HG03039 (cell line): ENCODE measurements around the gene DDIAS.
"Not testable (repeated sequence)": the region's sequence is repeated elsewhere in the genome, so short reads cannot be mapped to it uniquely, and the experiment has no call there.

Experiments used
- ATAC-seq: cut with Tn5 transposase; IDR thresholded peaks from one replicate; pipeline ENCODE4 v1.9.1; 2021; ENCODE audit warnings: mild to moderate bottlenecking, moderate library complexity; ENCODE audit not compliant: unreplicated experiment

The DDIAS gene

DNA sequence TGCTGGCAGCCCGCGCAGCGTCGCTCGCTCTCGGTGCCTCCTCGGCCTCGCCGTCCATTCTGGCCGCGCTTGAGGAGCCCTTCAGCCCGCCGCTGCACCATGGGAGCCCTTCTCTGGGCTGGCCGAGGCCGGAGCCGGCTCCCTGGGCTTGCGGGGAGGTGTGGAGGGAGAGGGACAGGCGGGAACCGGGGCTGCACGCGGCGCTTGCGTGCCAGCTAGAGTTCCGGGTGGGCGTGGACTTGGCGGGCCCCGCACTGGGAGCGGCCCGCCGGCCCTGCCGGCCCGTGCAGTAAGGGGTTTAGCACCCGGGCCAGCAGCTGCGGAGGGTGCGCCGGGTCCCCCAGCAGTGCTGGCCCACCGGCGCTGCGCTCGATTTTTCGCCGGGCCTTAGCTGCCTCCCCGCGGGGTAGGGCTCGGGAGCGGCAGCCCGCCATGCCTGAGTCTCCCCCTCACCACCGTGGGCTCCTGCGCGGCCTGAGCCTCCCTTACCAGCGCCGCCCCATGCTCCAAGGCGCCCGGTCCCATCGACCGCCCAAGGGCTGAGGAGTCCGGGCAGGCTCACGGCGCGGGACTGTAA lies 69.1 kb downstream of the DDIAS start:
- ATAC-seq = not testable (repeated sequence)

DNA sequence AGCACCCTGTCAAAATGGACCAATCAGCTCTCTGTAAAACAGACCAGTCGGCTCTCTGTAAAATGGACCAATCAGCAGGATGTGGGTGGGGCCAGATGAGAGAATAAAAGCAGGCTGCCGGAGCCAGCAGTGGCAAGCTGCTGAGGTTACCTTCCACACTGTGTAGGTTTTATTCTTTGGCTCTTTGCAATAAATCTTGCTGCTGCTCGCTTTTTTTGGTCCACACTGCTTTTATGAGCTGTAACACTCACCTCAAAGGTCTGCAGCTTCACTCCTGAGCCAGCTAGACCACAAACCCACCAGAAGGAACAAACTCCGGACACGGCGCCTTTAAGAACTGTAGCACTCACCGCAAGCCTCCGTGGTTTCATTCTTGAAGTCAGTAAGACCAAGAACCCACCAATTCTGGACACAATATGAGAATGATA lies 70.0 kb downstream of the DDIAS start:
- not testable (repeated sequence) for ATAC-seq

DNA sequence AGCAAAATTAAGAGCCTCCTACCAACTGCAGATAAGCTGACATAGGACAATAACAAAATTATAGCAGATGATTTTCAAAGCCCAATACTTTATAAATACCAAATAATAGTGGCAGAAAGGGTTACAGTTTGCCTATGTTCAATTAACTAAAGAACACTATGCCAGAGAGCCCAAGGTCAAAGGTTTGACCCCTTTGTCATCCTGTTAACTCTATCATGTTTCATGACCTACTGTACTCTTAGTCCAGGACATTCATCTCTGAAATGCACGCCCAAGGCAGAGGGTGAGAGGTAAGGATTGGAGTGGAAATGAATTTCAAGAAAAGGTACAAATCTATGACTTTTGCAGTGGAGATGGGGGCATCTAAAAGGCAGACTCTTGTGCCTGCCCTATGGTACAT lies 70.6 kb downstream of the DDIAS start:
- ATAC-seq = no peak

DNA sequence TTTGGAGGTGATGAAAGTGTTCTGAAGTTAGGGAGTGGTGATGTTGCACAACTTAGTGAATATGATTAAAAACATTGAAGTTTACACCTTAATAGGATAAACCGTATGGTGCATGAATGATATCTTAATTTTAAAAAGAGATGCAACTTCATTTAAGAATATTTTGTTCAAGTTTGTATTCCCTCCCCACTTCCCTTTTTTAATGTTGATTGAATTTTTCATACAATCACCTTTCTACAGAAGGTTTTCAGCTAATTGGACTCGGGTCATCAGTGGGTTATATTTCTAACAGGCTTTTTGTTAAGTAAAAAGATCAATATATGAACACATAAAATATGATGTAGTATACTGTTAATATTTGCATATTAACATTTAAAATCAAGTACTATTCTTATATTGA lies 72.6 kb downstream of the DDIAS start:
- ATAC-seq = no peak

DNA sequence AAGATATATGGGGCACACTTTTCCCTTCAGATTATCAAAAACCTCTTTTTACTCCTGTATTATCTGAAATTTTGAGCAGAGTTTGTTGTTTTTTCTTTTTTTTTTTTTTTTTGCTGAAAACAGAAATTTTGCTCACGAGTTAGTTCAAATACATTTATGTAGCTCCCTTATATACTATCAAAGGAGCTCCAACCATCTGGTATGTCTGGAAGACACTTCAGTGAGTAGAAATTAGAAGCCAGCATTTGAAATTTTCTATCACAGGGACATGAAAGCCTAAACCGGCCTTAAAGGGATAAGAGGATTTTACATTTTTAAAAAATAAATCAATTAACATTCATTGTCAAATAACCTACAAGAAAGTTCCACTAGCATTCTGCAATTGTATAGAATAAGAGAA lies 73.3 kb downstream of the DDIAS start:
- ATAC-seq = no peak

DNA sequence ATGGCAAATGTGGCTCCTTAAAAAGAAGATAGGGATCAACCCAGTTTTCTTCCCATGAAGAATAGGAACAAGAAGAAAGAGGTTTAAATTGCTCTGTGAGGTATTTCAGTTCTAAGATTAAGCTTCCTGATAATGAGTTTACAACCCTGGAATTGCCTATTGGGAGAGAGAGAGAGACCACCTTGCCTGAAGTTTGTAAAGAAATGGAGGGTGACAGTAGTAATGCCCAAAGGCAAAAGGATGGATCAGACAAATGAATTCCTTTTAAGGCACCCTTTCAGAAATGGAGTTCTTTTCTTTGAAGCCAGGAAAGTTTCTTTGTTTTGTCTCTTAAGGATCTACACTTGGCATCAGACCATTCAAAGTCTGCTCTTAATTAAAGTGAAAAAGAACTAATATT lies 74.3 kb downstream of the DDIAS start:
- no peak for ATAC-seq

DNA sequence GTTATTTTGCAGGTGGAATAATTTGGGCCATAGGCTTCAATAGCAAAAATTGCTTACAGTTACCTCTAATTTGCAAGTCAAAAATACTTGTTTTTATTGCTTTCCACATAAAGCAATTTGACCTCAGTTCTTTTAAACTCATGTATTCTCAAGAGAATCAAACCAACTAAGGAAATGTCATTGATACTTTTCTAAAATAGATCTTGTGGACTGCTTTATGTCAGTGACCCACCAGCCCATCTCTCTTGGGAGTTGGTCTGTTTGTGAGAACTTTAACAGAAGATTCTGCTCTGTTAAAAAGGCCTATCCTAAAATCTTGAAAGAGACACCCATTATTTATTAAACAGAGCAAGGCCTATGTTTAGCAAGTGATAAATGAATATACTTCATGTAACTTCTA lies 75.2 kb downstream of the DDIAS start:
- ATAC-seq = no peak

DNA sequence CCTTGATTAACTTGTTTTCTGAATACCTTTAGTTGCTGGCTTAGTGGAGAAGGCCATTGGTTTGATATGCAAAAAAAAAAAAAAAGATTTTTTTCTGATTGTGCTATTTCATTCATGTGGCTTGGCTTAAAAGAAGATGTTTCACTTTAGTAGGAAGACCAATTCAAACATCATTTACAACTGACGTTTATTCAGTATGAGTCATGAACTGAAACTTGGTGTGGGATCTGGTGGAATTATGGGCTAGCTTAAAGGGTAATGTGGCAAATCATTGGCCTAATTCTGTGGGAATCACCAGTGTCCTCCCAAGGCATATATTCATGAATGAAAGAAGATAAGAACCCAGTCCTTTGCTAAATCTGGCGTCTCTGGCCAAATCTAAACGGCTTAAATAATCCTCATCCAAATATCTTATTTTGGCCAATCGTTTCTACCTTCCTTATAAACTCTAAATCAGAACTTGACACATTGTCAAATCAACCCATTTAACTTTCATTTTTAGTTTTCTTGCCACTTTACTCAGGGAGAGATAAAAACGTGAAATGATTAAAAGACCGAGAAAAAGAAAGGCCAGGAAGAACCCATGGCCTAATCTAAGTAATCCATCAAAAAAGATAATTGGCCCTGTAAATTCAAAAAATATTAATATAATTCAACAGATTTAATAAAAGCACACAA lies 77.0 kb downstream of the DDIAS start:
- ATAC-seq = peak; percentile 46

DNA sequence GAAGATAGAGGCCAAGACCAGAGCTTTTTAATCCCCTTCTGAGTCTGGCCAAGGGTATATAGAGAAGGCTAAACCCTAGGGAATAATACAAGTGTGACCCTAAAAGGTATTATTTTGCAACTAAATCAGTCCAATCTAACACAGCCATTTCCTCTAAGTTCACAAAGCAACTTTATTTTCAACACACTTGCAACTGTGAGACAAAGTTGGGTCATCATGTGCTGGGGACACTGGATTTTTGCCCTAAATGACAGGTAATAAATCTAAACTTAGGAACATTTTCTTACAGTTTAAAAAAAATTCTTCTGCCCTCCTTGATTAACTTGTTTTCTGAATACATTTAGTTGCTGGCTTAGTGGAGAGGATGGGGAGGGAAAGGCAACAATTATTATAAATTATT lies 78.3 kb downstream of the DDIAS start:
- no peak for ATAC-seq

DNA sequence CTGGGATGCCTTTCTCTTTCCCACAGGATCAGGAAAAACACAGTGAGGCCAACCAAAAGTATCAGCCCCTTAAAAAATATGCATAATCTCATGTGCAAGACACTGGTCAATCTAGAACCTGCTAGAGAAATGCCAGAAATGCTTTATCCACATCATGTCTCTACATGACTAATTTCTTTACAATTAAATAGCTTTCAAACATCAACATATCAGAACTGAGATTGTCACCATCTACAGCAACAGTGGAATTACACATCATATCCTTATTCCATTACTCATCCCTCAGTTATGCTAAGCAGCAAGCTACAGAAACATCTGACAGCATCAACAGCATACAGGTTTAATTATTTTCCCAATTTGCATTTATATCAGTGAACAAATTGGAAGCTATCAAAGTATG lies 78.8 kb downstream of the DDIAS start:
- ATAC-seq = no peak

DNA sequence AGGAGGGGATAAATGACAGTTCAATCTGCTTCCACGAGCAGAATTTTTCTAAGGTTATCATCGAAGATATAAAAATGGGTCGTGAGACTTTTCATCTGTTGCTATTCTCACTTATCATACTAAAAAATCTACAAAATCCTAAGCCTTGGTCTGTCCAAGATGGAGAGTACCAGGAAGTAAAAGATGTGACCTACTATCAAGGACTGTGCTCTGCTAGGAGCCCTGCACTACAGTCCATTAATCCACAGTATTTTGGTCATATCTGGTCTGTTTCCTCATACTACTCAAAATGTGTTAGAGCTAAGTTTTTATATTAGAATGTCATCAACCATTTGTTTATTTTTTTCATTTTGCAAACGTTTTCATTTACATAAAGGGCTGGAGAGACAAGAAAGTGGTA lies 79.4 kb downstream of the DDIAS start:
- no peak for ATAC-seq

DNA sequence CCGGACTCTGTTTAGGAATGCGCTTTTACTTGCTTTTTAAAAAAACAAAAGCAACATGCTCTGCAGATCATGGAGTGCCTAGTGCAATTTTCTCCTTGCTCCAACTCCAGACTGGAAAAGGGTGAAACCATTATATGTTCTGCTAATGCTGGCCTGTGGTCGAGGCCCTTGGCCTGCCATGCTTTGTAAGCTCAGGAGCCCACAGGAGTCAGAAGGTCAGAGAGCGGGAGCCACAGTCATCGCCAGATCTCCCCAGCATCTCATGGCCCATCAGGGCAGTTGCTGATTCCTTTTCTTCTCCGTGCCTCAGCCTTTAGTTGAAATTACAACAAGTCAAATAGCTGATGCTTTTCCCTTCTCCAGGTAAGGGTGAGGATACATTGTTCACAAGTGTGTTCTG lies 80.3 kb downstream of the DDIAS start:
- no peak for ATAC-seq
